ENCODE results near the gene DPH6. TPM values are rescaled to one million over a fixed set of nuclear protein-coding genes. Genes with fewer than 3 reads are reported as not detected.

Gene DPH6
- total and polyA plus RNA-seq, 7 donors = 5.5 to 26.0 (median 18.0) TPM

DNA sequence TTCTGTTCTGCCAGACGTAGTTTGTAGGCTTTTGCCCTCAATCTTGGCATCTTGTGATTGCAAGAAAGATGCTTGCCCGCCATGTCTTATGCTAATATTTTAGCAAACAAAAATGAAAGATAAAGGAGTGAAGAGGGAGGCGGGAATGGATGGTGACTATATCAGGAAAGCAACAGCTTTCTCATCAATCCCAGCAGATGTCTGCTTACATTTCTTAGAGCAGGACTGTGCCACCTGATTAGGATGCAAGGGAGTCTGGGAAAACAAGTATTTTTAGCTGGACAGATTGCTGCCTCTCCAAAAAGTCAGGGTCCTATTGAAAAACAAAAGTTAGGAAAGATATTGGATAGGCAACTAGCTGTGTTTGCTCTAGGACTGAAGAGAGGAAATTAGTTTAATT is 34.6 kb upstream of the DPH6 start:
- H3K27me3 ChIP-seq (ENCODE audit: insufficient read depth in 3 of 3, low read length in 2 of 3) = no peaks in the 10 kb centered on the region
- TF ChIP-seq, protein P1, sequence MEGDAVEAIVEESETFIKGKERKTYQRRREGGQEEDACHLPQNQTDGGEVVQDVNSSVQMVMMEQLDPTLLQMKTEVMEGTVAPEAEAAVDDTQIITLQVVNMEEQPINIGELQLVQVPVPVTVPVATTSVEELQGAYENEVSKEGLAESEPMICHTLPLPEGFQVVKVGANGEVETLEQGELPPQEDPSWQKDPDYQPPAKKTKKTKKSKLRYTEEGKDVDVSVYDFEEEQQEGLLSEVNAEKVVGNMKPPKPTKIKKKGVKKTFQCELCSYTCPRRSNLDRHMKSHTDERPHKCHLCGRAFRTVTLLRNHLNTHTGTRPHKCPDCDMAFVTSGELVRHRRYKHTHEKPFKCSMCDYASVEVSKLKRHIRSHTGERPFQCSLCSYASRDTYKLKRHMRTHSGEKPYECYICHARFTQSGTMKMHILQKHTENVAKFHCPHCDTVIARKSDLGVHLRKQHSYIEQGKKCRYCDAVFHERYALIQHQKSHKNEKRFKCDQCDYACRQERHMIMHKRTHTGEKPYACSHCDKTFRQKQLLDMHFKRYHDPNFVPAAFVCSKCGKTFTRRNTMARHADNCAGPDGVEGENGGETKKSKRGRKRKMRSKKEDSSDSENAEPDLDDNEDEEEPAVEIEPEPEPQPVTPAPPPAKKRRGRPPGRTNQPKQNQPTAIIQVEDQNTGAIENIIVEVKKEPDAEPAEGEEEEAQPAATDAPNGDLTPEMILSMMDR (IDR thresholded peaks at IDR 0.05) = no peak
- H3K4me3 ChIP-seq = no peak overlapping the region
- H3K4me1 ChIP-seq = no peaks in the 10 kb centered on the region
- 85 to 96% (median 93%) methylated on average over 3 of the region's 3 CpGs for WGBS, 3 donors
- no peaks in the 10 kb centered on the region for H3K9me3 ChIP-seq
- H3K36me3 ChIP-seq (ENCODE audit: insufficient read depth in 1 of 2, low read depth in 1 of 2) = no peaks in the 10 kb centered on the region
- intact Hi-C loops (cut with DNase I) = no loop called here
- DNase-seq (no peak), ATAC-seq (no peak)
- H3K27ac ChIP-seq = no peak overlapping the region

DNA sequence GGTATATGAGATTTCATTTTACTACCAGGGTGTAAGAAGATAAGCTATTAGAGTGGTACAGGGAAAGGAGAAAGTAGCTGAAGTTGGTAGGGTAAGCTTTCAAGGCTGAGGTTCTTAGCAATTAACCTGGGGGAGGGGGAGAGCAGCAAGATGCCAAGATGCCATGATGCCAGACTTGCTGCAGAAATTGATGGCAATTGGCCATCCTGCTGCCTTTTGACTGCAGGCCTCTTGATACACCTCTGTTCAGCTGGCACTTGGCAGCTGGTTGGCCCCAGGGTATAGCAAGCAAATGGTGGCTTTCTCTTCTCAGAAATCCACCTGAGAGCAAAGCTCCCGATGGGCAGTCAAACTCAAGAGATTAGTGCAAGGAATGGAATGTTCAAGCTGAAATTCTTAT is 21.4 kb upstream of the DPH6 start:
- no peaks in the 10 kb centered on the region for H3K9me3 ChIP-seq
- H3K4me1 ChIP-seq = no peaks in the 10 kb centered on the region
- H3K4me3 ChIP-seq = no peak overlapping the region
- 52 to 78% (median 53%) methylated on average over 1 of the region's 1 CpG for WGBS, 3 donors
- intact Hi-C loops (cut with DNase I) = no loop called here
- H3K36me3 ChIP-seq (ENCODE audit: insufficient read depth in 1 of 2, low read depth in 1 of 2) = no peaks in the 10 kb centered on the region
- no peaks in the 10 kb centered on the region for H3K27me3 ChIP-seq (ENCODE audit: insufficient read depth in 3 of 3, low read length in 2 of 3)
- H3K27ac ChIP-seq = no peak overlapping the region
- TF ChIP-seq, protein P1 (IDR thresholded peaks at IDR 0.05) = no peak
- ATAC-seq = no peak
- no peak for DNase-seq

DNA sequence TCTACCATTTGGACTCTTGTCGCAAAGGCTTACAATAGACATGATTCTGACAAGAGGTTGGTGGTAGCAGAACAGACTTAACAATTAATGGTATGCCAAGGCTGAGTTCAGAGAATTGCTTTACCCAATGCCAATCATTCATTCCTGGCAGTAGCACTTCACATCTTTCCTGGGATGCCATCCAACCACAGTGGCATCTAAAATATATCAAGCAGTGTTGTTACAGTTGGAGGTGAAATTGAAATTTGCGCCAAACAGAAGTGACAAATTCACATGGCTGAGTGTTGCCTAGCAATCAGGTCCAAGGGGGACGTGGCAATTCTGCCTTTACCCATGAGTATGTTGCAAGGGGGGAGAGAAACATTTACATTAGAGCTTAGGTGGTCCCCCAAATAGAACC is 21.0 kb upstream of the DPH6 start:
- no peak overlapping the region for H3K4me3 ChIP-seq
- no peaks in the 10 kb centered on the region for H3K4me1 ChIP-seq
- WGBS, 3 donors = 48 to 51% (median 49%) methylated on average over 3 of the region's 3 CpGs
- DNase-seq = no peak
- ATAC-seq = no peak
- H3K9me3 ChIP-seq = no peaks in the 10 kb centered on the region
- TF ChIP-seq, protein P1 (IDR thresholded peaks at IDR 0.05) = no peak
- H3K27ac ChIP-seq = no peak overlapping the region
- no peaks in the 10 kb centered on the region for H3K27me3 ChIP-seq (ENCODE audit: insufficient read depth in 3 of 3, low read length in 2 of 3)
- intact Hi-C loops (cut with DNase I) = no loop called here
- no peaks in the 10 kb centered on the region for H3K36me3 ChIP-seq (ENCODE audit: insufficient read depth in 1 of 2, low read depth in 1 of 2)

DNA sequence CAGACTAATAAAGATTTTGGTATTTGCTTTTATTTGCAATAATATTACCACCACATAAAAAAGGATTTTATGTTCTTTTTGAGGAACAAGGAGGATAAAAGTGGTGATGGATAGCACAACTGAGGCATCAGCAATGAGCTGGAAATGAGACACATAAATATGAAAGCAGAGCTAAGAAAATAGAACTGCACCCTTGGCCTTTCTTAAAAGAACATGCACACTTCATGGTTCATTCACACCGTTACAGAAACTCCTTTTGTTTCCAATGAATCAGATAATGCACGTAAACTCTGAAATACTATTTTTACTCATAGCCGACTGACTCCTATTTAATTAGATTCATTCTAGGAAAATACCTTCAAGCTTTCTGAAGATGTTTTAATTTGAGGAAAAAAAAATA is 19.9 kb upstream of the DPH6 start:
- no peak overlapping the region for H3K27ac ChIP-seq
- TF ChIP-seq, protein P1 (IDR thresholded peaks at IDR 0.05) = no peak
- WGBS, 3 donors = 70 to 78% (median 76%) methylated on average over 3 of the region's 3 CpGs
- no peak for DNase-seq
- H3K9me3 ChIP-seq = no peaks in the 10 kb centered on the region
- no peaks in the 10 kb centered on the region for H3K27me3 ChIP-seq (ENCODE audit: insufficient read depth in 3 of 3, low read length in 2 of 3)
- intact Hi-C loops (cut with DNase I) = no loop called here
- no peak overlapping the region for H3K4me3 ChIP-seq
- no peak for ATAC-seq
- no peaks in the 10 kb centered on the region for H3K36me3 ChIP-seq (ENCODE audit: insufficient read depth in 1 of 2, low read depth in 1 of 2)
- H3K4me1 ChIP-seq = no peaks in the 10 kb centered on the region

DNA sequence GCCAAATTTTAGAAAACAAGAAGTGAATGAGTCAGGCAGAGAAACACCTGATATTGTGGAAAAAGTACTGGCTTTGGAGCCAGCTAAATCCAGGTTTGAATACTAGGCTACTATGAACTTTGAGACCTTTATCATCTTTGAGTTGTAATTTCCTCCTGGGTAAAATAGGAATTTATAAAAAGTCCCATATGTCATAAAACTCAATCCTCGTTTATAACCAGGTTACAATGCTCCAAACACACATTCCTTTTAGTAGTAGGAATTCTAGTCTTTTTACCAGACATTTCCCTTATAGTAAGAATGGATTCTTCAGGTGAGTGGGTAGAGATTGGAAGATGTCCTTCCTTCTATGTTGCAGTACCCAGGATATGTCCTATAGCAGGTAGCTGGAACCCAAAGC is 16.7 kb upstream of the DPH6 start:
- H3K4me1 ChIP-seq = peaks cover 6% of the 10 kb centered on the region
- no peak for DNase-seq
- 67 to 70% (median 68%) methylated on average over 1 of the region's 1 CpG for WGBS, 3 donors
- H3K4me3 ChIP-seq = no peak overlapping the region
- H3K27ac ChIP-seq = no peak overlapping the region
- no peaks in the 10 kb centered on the region for H3K27me3 ChIP-seq (ENCODE audit: insufficient read depth in 3 of 3, low read length in 2 of 3)
- H3K36me3 ChIP-seq (ENCODE audit: insufficient read depth in 1 of 2, low read depth in 1 of 2) = no peaks in the 10 kb centered on the region
- H3K9me3 ChIP-seq = no peaks in the 10 kb centered on the region
- TF ChIP-seq, protein P1 (IDR thresholded peaks at IDR 0.05) = no peak
- intact Hi-C loops (cut with DNase I) = no loop called here
- no peak for ATAC-seq

Measured in psoas muscle (tissue), 8 donors.